T-helper 1 cell treated with Interleukin-12 subunit alpha and Interleukin-12 subunit beta and Interleukin-4 antibody, amounts not matched to agents 30 ng/mL and 1 ng/mL, for 36 hours (primary cell): ENCODE data around the gene FTSJ1. TPM values are rescaled to one million over a fixed set of nuclear protein-coding genes. Genes with fewer than 3 reads are reported as not detected.
"Not testable (repeated sequence)": the region's sequence is repeated elsewhere in the genome, so short reads cannot be mapped to it uniquely, and the experiment has no call there.

ENCODE experiments used
- intact Hi-C: fragments of 100-400 bp; cut with micrococcal nuclease; formaldehyde crosslinking; loops from one replicate; pipeline ENCODE4 v1.15.1; 2024
- total RNA-seq: library from RNA; stranded (reverse); gene quantifications from 2 replicates; pipeline ENCODE4 v1.2.3, GENCODE V29; 2022

Gene FTSJ1, protein sequence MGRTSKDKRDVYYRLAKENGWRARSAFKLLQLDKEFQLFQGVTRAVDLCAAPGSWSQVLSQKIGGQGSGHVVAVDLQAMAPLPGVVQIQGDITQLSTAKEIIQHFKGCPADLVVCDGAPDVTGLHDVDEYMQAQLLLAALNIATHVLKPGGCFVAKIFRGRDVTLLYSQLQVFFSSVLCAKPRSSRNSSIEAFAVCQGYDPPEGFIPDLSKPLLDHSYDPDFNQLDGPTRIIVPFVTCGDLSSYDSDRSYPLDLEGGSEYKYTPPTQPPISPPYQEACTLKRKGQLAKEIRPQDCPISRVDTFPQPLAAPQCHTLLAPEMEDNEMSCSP
- 66.3 and 70.4 TPM in 2 replicates for total RNA-seq

DNA sequence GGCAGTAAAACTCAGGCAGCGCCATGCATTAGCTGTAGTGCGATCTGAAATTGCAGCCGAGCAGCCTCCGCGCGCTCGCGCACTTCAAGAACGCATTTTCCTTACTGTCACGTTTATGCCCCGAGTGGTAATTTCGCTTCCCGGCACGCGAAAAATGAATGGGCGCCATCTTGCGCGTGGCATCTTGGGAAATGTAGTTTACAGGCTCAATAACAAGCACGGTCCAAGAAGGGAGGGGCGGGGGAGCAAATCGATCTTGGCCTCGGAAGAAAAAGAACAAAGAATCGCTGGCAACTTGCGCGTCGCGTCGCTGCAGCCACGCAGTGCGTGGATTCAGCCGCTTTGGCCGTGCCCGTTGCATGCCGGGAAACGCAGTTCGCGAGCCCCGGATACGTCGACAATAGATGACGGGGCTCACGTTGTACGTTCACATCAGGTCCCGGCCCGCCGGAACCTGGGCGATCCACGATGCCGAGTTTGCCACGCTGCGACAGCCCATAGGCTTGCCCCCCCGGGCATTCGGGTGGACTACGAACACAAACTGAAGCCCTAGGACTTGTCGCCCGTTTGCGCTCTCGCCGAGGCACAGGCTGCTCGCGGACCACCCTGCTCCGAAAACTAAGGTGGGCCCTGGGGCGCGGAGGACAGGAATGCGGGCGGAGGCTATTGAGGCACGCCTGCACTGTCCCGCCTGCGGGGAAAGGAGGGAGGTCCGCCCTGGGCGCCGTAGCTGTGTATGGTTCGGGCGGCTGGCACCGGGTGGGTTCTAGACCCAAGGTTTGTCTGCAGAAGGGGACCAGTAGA lies at the start of gene FTSJ1:
TSS of gene FTSJ1 (plus strand) at position 426 of the 804 bp plus-strand sequence. CDS start 1,849 bp downstream, outside the sequence.
- intact Hi-C loops: loop anchor here (1.0 to 10.0 kb wide), 18 partner anchors 32 to 1284 kb away; partner anchors contain the start of genes EBP, GRIPAP1, OTUD5 and PORCN

DNA sequence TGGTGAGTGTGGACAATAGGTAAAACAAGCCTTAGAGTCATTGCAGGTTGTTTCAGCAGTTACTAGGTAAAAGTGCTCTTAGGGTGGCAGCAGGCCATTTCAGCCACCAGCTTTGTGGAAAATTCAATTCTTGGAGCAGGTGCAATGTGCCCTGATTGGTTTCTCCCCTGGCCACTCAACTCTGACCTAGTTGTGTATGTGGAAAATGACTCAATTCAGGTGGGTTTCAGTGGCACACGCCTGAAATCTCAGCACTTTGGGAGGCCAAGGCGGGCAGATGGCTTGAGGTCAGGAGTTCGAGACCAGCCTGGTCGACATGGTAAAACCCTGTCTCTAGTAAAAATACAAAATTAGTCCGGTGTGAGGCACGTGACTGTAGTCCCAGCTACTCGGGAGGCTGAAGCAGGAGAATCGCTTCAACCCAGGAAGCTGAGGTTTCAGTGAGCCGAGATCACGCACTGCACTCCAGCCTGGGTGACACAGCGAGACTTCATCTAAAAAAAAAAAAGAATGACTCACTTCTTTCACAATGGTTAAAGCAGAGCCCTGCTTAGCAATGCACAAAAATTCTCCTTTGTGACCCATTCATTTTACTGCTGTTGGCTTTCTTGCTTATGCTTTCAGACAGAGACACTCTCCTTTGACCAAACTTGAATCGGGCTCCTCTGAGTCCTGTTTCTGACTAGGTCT lies 48.8 kb upstream of the FTSJ1 start:
- intact Hi-C loops: not testable (repeated sequence)

DNA sequence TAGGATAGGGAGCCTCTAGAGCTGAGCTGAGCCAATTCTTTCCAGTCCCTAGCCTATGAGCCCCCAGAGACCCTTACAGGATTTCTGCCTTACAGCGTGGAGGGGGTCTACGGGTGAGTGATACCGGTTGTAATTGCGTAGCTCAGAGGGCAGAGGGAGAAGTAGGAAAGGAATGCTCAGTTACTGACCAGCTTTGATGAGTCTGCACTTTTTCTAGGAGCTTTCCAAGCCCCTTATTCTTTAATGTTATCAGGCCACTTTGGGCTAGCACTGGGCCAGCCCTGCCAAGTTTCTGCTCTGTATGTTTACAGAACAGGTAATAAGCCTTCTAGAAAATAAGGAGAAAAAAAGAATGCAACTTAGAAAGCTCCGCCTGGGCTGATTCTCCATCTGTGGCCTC lies 46.4 kb upstream of the FTSJ1 start:
- intact Hi-C loops: not testable (repeated sequence)

GRCh38 chrX:48430166-48430565 lies 45.8 kb upstream of the FTSJ1 start:
- intact Hi-C loops: not testable (repeated sequence)

GRCh38 chrX:48433713-48434112 lies 42.3 kb upstream of the FTSJ1 start:
- intact Hi-C loops: not testable (repeated sequence)

GRCh38 chrX:48447201-48447600 lies 28.8 kb upstream of the FTSJ1 start:
- intact Hi-C loops: not testable (repeated sequence)

DNA sequence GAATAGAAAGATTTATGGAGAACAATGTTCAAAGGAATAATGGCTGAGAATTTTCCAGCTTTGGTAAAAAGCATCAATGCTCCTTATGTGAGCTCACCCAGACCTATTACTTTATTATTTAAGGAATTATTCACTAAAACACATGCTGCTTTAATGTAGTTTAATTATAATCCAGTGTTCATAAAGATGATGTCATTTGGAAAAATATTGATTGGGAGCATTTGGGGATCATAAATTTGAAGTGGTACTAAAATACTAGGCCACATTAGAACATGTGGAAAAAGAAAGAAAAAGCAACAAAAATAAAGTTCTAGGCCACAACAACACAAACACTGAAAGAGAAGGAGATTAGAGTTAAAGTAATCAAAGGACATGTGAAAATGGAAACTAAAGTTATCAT lies 25.9 kb upstream of the FTSJ1 start:
- intact Hi-C loops: no loop called here

DNA sequence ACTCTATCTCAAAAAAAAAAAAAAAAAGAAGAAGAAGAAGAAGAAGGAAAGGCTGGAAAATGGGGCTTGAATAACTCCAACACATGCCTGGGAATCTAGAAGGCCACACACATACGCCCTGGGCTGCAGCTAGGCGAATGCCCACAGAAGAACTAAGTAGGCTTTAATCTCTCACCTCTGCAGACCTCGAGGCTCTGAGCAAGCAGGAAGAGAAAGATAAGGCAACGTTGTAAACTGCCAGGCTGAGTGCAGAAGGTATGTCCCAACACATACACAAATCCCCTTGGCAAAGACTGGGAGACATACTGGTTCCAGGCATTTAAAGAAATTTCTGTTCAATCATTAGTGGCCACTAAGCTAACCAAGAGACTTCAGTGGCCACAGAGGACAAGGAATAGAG lies 24.3 kb upstream of the FTSJ1 start:
- intact Hi-C loops: no loop called here

DNA sequence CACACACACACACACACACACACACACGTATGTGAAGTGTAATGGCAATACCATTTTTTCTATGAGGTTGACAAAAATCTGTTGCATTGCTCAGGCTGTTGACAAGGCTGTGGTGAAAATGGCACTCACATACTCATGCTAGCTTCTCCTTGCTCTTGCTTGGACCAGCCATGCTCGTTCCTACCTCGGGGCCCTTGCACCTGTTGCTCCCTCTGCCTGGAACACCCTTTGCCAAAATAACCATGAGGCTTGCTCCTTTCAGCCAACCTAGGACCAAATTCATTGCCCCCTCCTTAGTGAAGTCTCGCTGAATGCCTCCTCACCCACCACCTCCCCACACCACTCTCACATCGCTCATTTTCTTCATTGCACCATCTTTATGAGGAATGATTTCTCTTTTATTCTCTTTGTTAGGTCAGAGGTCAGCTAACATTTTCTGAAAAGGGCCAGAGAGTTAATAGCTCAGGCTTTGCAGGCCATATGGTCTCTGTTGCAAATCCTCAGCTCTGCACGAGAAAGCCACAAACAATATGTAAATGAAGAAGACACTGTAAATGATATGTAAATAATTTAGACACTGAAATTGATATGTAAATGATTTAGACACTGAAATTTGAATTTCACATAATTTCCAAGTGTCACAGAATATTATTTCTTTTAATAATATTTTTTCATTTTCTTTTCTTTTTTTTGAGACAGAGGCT lies 19.2 kb upstream of the FTSJ1 start:
- intact Hi-C loops: no loop called here

DNA sequence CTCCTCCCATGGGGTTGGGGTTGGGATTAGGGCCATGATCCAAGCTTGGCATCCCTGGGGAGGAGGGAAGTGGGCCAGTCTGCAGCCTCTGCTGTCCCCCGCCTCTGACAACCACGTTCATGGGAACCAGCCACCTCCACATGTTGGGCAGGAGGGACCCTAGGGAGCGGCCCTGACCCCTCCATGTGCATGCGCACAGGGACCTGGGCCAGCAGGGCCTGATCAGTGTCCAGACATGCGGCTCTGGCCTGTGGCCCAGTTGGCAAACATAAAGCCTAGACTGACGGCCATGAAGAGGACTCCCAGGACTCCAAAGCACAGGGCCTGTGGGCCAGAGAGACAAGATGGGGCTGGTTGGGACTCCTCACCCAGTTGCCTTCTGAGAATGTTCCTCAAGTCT lies 17.3 kb upstream of the FTSJ1 start:
- intact Hi-C loops: no loop called here

DNA sequence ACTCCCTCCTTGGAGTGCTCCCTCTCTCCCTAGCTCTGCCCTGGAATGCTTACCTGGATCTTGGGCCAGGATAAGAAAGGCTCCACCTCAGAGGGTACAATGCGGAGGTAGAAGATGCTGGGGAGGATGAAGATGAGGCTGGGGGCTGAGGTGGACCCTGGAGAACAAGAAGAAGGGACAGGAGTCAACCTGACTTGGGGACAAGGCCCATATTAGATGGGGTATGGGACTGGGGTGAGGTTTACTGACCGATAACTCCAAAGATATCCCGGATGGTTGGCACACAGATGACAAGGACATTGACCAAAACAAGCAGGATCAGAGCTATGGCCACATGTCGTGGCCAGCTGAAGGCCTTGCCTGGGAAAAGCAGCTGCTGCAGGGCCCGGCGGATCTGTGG lies 16.5 kb upstream of the FTSJ1 start:
- intact Hi-C loops: no loop called here

DNA sequence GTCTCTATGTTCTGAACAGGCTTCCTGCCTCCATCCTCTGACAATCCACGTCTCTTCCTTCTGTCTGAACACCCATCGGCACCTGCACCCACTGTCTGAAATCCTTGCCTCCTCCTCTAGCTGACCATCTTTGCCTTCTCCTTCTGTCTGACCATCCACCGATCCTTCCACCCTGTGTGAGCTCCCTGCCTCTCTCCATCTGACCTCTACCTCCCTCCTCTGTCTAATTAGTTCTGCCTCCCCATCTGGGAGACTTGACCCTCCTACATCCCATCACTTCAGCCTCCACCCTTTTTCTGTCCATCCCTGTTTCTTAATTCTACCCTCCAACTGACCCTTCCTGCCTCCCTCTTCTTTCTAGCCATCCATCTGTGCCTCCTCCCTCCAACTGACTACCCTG lies 16.0 kb upstream of the FTSJ1 start:
- intact Hi-C loops: no loop called here

GRCh38 chrX:48460606-48461005 lies 15.4 kb upstream of the FTSJ1 start:
- intact Hi-C loops: no loop called here

DNA sequence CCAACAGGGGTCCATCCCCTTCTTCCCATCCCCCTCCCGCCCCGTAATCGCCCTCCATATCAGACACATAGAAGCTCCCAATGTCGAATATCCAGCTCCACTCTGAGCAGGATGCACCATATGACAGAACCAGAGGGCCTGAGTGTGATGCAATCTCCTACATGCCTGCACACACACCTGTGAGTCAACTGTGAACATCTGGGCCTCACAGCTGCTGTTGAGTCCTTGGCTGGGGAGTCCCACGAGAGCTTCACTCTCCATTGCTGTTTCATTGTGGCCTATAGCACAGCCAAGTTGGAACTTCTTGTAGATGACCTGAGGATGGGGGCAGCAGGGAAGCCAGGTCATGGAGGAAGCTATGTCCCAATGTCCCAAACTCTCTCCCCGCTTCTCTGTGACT lies 14.2 kb upstream of the FTSJ1 start:
- intact Hi-C loops: no loop called here

DNA sequence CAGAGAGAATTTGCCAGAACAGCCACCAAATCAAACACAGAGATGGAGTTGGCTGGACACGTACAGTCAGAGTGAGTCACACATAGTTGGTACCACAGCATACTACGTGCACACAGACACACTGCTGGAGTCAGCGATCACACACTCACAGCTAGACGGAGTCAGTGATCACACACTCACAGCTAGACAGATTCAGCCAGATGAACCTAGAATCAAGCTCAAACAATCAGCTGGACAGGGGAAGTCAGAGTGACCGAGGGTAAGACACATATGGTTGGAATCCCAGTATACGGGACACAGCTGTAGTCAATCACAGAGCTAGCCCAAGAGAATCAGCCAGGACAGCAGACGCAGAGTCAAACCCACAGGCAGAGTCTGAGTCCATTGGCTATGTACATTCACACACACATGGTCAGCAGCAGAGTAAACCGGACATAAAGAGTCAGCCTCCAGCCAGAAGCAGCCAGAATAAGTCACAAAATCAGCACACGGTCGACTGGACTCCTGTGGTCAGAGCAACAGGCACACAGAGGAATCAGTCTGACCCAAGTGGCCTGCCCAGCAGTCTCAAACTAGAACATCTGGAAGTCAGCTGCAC lies 10.6 kb upstream of the FTSJ1 start:
- intact Hi-C loops: no loop called here

- intact Hi-C loops: no loop called here
These were observed 9.3 kb upstream of the FTSJ1 start for GRCh38 chrX:48466696-48467095.

DNA sequence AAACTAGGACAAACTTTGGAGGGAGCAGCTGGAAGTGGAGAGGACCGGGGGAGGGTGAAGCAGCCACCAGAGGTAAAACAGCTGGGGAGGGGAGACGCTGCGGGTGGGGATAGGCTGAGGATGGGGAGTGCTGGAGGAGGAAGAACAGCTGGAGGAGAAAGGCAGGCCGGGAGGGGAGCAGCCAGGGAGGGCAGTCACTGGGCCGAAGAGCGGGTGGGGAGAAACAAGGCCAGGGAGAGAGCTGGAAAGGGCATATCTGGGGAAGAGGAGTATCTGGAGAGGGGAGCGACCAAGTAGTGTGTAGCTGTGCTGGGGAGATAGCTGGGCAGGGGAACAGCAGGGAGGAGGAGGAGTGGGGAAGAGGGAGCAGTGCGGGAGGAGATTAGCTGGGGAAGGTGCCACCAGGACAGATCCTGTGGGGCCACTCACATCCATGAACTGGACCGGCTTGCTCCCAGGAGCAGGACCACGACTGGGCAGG lies 8.7 kb upstream of the FTSJ1 start:
- intact Hi-C loops: no loop called here

DNA sequence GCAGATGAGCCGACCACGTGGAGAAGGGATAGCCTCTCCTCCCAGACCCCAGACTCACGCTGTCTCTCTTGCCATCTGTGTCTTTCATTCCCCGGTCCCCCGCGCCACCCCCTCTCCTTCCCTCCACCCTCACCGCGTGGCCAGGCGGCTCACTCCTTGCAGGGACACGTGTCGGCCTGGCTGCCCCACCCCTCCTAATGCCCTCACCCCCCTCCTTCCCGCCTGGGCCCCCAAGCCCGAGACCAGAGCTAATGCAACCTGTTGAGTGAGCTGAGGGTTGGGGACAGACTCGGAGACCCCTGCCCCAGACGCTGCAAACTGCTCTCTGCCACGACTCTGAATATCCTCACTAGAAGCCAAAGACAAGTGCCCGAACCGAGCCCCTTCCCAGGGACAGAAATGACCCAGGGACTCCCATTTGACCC lies 7.7 kb upstream of the FTSJ1 start:
- intact Hi-C loops: loop anchor here (2.0 kb wide), 1 partner anchor 73 kb away; no protein-coding TSS in a partner anchor

DNA sequence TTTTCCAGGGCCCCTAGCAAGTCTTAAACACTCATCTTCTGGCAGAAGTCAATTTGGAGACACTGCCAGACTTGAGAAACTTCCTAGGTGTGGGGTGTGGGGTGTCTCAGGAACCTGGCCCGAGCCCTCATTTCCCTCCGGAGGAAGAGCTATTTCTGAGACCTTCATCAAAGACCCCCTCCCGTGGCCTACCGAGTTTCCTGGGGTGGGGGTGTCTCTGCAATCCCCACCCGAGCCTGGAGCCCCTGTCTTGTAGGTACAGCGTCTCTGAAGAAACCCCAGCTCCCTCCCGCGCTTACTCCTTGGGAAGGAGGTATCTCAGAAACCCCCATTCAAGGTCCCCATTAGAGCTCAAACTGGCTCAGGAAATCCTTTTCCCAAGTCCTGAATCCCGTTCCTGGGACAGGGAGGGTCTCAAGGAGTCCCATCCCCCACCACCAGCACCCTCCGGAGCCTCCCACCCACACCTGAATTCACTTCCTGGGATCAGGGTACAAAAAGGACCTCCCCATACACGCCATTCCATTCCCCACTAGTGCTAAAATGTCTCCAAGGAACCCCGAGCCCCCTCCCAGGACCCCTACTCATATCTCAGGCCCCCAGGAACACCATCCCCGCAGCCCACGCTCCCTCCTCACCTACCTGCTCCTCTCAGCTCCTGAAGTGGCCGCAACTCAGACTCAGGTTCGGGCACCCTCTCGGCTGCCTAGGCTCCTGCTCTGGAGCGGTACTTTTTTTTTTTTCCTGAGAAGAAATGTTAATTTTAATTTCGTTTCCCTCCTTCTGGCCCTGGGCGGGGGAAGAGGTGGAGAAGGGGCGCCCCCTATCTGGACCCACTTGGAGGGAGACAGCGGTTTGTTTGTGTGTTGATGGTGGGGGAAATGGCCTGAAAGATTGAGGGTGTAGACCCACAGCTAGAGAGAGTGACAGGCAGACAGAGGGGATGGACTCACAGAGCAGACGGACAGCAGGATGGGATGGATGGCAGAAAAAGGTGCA lies 7.0 kb upstream of the FTSJ1 start:
- intact Hi-C loops: loop anchor here (2.0 kb wide), 1 partner anchor 72 kb away; no protein-coding TSS in a partner anchor
